Measurements from ENCODE around the gene SEZ6. TPM values are rescaled to one million over a fixed set of nuclear protein-coding genes. Genes with fewer than 3 reads are reported as not detected.

Gene SEZ6
- total RNA-seq, 1 donor from 2014 or later, result 6.9 TPM

GRCh38 chr17:28999206-28999605, 6.6 kb downstream of the SEZ6 start:
- TF ChIP-seq, protein P1, sequence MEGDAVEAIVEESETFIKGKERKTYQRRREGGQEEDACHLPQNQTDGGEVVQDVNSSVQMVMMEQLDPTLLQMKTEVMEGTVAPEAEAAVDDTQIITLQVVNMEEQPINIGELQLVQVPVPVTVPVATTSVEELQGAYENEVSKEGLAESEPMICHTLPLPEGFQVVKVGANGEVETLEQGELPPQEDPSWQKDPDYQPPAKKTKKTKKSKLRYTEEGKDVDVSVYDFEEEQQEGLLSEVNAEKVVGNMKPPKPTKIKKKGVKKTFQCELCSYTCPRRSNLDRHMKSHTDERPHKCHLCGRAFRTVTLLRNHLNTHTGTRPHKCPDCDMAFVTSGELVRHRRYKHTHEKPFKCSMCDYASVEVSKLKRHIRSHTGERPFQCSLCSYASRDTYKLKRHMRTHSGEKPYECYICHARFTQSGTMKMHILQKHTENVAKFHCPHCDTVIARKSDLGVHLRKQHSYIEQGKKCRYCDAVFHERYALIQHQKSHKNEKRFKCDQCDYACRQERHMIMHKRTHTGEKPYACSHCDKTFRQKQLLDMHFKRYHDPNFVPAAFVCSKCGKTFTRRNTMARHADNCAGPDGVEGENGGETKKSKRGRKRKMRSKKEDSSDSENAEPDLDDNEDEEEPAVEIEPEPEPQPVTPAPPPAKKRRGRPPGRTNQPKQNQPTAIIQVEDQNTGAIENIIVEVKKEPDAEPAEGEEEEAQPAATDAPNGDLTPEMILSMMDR (conservative IDR thresholded peaks at IDR 0.05), result no peak
- Mint-ChIP-seq H3K36me3 (no peaks in the 10 kb centered on the region), H3K27me3 (peaks cover 77% of the 10 kb centered on the region), H3K4me1 (ENCODE audit: unreplicated experiment) (no peaks in the 10 kb centered on the region), H3K4me3 (no peak overlapping the region), H3K27ac (no peak overlapping the region), H3K9me3 (no peaks in the 10 kb centered on the region)
- DNase-seq (ENCODE audit: extremely low spot score, unreplicated experiment), result no peak

DNA sequence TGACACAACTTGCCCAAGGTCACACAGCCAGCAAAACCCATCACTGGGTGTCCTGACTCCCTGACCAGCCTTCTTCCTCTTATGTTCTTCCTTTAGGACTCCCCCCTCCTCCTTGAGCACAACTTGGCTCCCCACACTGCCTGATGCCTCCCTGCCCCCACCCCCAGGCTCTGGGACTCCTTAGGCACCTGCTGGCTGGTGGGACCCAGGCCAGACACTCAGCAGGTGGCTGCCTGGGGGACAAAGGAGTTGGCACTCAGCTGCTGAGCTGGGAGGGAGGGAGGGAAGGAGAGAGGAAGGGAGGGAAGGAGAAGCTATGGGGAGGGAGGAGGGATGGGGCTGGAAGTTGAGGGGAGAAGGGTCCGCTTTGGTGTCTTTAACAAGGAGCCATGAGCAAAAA, 8.0 kb downstream of the SEZ6 start:
- TF ChIP-seq, protein P1 (conservative IDR thresholded peaks at IDR 0.05), result no peak
- DNase-seq (ENCODE audit: extremely low spot score, unreplicated experiment), result no peak
- no peak overlapping the region for H3K27ac Mint-ChIP-seq
- H3K9me3 Mint-ChIP-seq, result no peaks in the 10 kb centered on the region
- H3K4me1 Mint-ChIP-seq (ENCODE audit: unreplicated experiment), result no peaks in the 10 kb centered on the region
- no peaks in the 10 kb centered on the region for H3K36me3 Mint-ChIP-seq
- H3K4me3 Mint-ChIP-seq, result no peak overlapping the region
- H3K27me3 Mint-ChIP-seq, result peaks cover 63% of the 10 kb centered on the region

DNA sequence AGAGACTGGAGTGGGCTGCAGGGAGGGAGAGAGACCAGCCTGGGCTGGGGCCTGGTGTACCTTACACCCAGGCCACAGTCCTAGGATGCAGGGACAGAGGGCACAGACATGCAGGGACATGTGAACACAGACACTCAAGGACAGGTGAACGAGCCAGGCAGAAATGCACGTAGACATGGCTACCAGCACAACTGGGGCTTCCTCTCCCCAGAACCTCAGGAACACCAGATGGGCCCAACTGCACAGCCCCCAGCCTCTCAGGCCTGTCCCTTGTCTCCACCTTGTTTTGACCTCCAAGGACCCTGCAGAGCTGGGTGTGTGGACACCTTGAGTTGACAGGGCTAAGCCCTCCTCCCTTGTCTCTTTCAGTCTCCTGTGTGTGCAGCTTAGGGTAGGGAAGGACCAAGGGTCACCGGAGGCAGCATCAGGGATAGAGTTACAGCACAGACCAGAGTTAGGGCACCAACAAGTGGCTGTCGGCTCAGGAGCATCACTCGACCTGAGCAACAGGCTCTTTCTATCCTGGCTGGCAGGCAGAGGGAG, 9.2 kb downstream of the SEZ6 start:
- no peaks in the 10 kb centered on the region for H3K4me1 Mint-ChIP-seq (ENCODE audit: unreplicated experiment)
- DNase-seq (ENCODE audit: extremely low spot score, unreplicated experiment), result no peak
- H3K4me3 Mint-ChIP-seq, result no peak overlapping the region
- H3K36me3 Mint-ChIP-seq, result no peaks in the 10 kb centered on the region
- peaks cover 61% of the 10 kb centered on the region for H3K27me3 Mint-ChIP-seq
- no peaks in the 10 kb centered on the region for H3K9me3 Mint-ChIP-seq
- TF ChIP-seq, protein P1 (conservative IDR thresholded peaks at IDR 0.05), result no peak
- H3K27ac Mint-ChIP-seq, result no peak overlapping the region

DNA sequence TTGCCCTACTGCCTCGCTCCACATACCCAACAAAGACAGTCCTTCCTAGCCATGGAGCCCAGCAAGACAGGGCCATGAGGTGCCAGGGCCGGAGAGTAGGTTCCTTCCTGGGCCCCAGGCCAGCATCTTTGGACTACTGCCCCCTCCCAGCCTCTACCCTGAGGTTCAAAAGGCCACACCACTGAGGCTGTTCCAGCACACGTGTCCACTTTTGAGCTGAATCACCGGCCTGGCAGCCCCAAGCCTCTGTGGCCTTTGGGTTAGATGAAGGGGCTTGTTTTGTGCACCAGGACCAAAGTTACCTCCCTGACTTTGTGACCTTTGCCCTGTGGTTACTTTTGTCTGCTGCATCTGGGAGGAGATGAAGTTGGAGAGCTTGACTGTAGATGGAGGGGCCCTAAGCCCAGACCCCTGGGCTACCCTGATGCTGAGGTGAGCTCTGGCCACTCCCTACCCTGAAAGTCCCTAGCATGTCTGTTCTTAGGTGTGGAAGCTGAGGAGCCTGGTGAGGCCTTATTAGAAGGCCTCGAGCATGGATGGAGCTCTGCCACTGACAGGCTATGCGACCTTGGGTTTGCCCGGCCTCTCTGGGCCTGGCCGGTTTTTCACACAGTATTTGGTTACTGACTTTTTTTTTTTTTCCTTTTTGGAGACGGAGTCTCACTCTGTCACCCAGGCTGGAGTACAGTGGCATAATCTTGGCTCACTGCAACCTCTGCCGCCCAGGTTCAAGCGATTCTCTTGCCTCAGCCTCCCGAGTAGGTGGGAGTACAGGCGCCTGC, 12.0 kb downstream of the SEZ6 start:
- DNase-seq (ENCODE audit: extremely low spot score, unreplicated experiment), result no peak
- peaks cover 39% of the 10 kb centered on the region for H3K27me3 Mint-ChIP-seq
- no peaks in the 10 kb centered on the region for H3K36me3 Mint-ChIP-seq
- H3K4me1 Mint-ChIP-seq (ENCODE audit: unreplicated experiment), result no peaks in the 10 kb centered on the region
- H3K9me3 Mint-ChIP-seq, result no peaks in the 10 kb centered on the region
- TF ChIP-seq, protein P1 (conservative IDR thresholded peaks at IDR 0.05), result no peak
- H3K27ac Mint-ChIP-seq, result no peak overlapping the region
- no peak overlapping the region for H3K4me3 Mint-ChIP-seq

GRCh38 chr17:28992625-28993600, 12.9 kb downstream of the SEZ6 start:
- peaks cover 39% of the 10 kb centered on the region for H3K27me3 Mint-ChIP-seq

More at GRCh38 chr17:28992625-28993600, 12.9 kb downstream of the SEZ6 start:
- TF ChIP-seq, protein P1 (conservative IDR thresholded peaks at IDR 0.05), result no peak
- DNase-seq (ENCODE audit: extremely low spot score, unreplicated experiment), result no peak
- Mint-ChIP-seq H3K27ac (no peak overlapping the region), H3K9me3 (no peaks in the 10 kb centered on the region), H3K4me1 (ENCODE audit: unreplicated experiment) (no peaks in the 10 kb centered on the region), H3K4me3 (no peak overlapping the region), H3K36me3 (no peaks in the 10 kb centered on the region)
